K562 (cell line): ENCODE results near the gene SLC9A1. TPM values are rescaled to one million over a fixed set of nuclear protein-coding genes. Genes with fewer than 3 reads are reported as not detected.

ENCODE experiments used
- AFF4 ChIP-seq: sonication (generic); formaldehyde crosslinking; IDR thresholded peaks from 2 replicates; pipeline ENCODE4 v1.8.0; 2023; ENCODE audit warnings: mild to moderate bottlenecking, missing genetic modification reagents
- CCAR2 ChIP-seq: fragments of 200-400 bp; formaldehyde crosslinking; IDR thresholded peaks from 2 replicates; pipeline ENCODE4 v1.6.1; 2017; ENCODE audit warnings: mild to moderate bottlenecking, low read depth, low read length
- ETV1 ChIP-seq: fragments of 450-650 bp; conservative IDR thresholded peaks from 2 replicates; pipeline ENCODE4 v1.6.1; 2016; ENCODE audit warnings: missing genetic modification characterization, control low read depth, low read depth, missing compliant biosample characterization
- ETV5 ChIP-seq: sonication (generic); formaldehyde crosslinking; IDR thresholded peaks from 2 replicates; pipeline ENCODE4 v1.4.0; 2020; ENCODE audit warnings: low read depth, mild to moderate bottlenecking, missing genetic modification reagents
- KLF1 ChIP-seq: fragments of 450-650 bp; IDR thresholded peaks from 2 replicates; pipeline ENCODE4 v1.6.1; 2016; ENCODE audit warnings: missing genetic modification characterization, missing compliant biosample characterization
- MAFK ChIP-seq: IDR thresholded peaks from 2 replicates; pipeline ENCODE4 v1.6.1; 2011; ENCODE audit warnings: low read length, improper control_type of control experiment
- NUFIP1 ChIP-seq: fragments of 450-650 bp; IDR thresholded peaks from 2 replicates; pipeline ENCODE4 v1.6.1; 2018; ENCODE audit not compliant: partially characterized antibody
- RFX7 ChIP-seq: fragments of 250-450 bp; sonication (Bioruptor Pico); IDR thresholded peaks from 2 replicates; pipeline ENCODE4 v1.5.1; 2021; ENCODE audit warnings: mild to moderate bottlenecking
- SRF ChIP-seq, 2 experiments: fragments of 250-450, 450-650 bp in 1 of 2; sonication (Bioruptor Pico) in 1 of 2; sonication (generic) in 1 of 2; formaldehyde crosslinking; IDR thresholded peaks; 2 replicates each; pipeline versions ENCODE4 v1.5.0 to v1.5.1; 2020 to 2022; ENCODE audit warnings: mild to moderate bottlenecking in 1 of 2, missing genetic modification reagents in 1 of 2
- TEAD1 ChIP-seq, 2 experiments: fragments of 450-650 bp in 1 of 2; sonication (generic) in 1 of 2; formaldehyde crosslinking; IDR thresholded peaks; 2 replicates each; pipeline versions ENCODE4 v1.4.0 to v1.8.0; 2020 to 2022; ENCODE audit warnings: mild to moderate bottlenecking in 2 of 2, missing genetic modification reagents in 1 of 2
- THAP12 ChIP-seq: fragments of 250-450 bp; sonication (Bioruptor Pico); IDR thresholded peaks from 2 replicates; pipeline ENCODE4 v1.9.0; 2021; ENCODE audit warnings: mild to moderate bottlenecking, inconsistent platforms
- VEZF1 ChIP-seq: fragments of 200-800 bp; sonication (Bioruptor generic); IDR thresholded peaks from 2 replicates; pipeline ENCODE4 v1.6.1; 2017; ENCODE audit warnings: missing genetic modification characterization, missing compliant biosample characterization
- ZFPM2 ChIP-seq: fragments of 250-450 bp; sonication (Bioruptor Pico); IDR thresholded peaks from 2 replicates; pipeline ENCODE4 v1.5.1; 2022; ENCODE audit warnings: mild to moderate bottlenecking
- ZNF41 ChIP-seq: fragments of 250-450 bp; sonication (Bioruptor Pico); conservative IDR thresholded peaks from 2 replicates; pipeline ENCODE4 v1.4.0; 2020; ENCODE audit warnings: mild to moderate bottlenecking
- ZNF561 ChIP-seq: fragments of 450-650 bp; formaldehyde crosslinking; conservative IDR thresholded peaks from 2 replicates; pipeline ENCODE4 v1.4.0; 2020; ENCODE audit warnings: mild to moderate bottlenecking, moderate library complexity
- polyA plus RNA-seq, 8 experiments: library from polyadenylated mRNA; depleted of rRNA in 4 of 8; stranded (reverse) in 5 of 8; unstranded in 3 of 8; fragments of >200 nt; fragmentation: Nextera tagmentation in 2 of 8; fragmentation: Illumina TruSeq in 1 of 8; extraction: Ambion mirVana in 2 of 8; extraction: Trizol in 1 of 8; gene quantifications; 2 replicates each; pipeline versions ENCODE4 v1.2.1 to v1.2.3, GENCODE V29; 2011 to 2014; ENCODE audit warnings: inconsistent platforms in 1 of 8, missing spikeins in 1 of 8
- total RNA-seq, 7 experiments: library from RNA; depleted of rRNA in 6 of 7; stranded (reverse); fragments of >200 nt in 6 of 7; fragmentation: Illumina TruSeq in 2 of 7; extraction: Trizol in 2 of 7; gene quantifications; 2 replicates each; pipeline versions ENCODE4 v1.2.1 to v1.2.3, GENCODE V29; 2011 to 2021; ENCODE audit warnings: low replicate concordance in 1 of 7
- TF ChIP-seq, protein P1 (sequence below), 2 experiments: fragments of 450-650 bp; IDR thresholded peaks; 2 replicates each; pipeline ENCODE4 v1.6.1; 2018; ENCODE audit warnings: mild to moderate bottlenecking in 2 of 2, low read depth in 1 of 2; ENCODE audit not compliant: partially characterized antibody in 2 of 2

The SLC9A1 gene
- total and polyA plus RNA-seq, 9 of the 15 experiments (the other 6 are each of a cell fraction or from before 2014, with no cell fraction given) = 0.59 to 14.4 (median 2.0) TPM

- TF ChIP-seq THAP12 (CRISPR knock-in tag) (no peak), MAFK (peak; percentile 36; the same call in 1 of the 2 replicates), ETV5 (CRISPR knock-in tag) (peak; percentile 68), NUFIP1 (no peak), RFX7 (no peak), ZNF41 (CRISPR knock-in tag) (no peak), ZNF561 (CRISPR knock-in tag) (no peak), SRF (CRISPR knock-in tag; IDR thresholded peaks at IDR 0.05) (peak in 1 of 2 experiments; percentile 78; a peak in 1 of 4 replicates), ZFPM2 (CRISPR knock-in tag) (no peak), KLF1 (peak; percentile 68; the same call in 1 of the 2 replicates), CCAR2 (no peak), ETV1 (peak; percentile 46; the same call in 1 of the 2 replicates), TEAD1 (CRISPR knock-in tag; IDR thresholded peaks at IDR 0.05) (peak in 1 of 2 experiments; percentile 50; a peak in 1 of 4 replicates), AFF4 (CRISPR knock-in tag) (no peak), VEZF1 (CRISPR knock-in tag) (peak; percentile 77)
- TF ChIP-seq, protein P1, sequence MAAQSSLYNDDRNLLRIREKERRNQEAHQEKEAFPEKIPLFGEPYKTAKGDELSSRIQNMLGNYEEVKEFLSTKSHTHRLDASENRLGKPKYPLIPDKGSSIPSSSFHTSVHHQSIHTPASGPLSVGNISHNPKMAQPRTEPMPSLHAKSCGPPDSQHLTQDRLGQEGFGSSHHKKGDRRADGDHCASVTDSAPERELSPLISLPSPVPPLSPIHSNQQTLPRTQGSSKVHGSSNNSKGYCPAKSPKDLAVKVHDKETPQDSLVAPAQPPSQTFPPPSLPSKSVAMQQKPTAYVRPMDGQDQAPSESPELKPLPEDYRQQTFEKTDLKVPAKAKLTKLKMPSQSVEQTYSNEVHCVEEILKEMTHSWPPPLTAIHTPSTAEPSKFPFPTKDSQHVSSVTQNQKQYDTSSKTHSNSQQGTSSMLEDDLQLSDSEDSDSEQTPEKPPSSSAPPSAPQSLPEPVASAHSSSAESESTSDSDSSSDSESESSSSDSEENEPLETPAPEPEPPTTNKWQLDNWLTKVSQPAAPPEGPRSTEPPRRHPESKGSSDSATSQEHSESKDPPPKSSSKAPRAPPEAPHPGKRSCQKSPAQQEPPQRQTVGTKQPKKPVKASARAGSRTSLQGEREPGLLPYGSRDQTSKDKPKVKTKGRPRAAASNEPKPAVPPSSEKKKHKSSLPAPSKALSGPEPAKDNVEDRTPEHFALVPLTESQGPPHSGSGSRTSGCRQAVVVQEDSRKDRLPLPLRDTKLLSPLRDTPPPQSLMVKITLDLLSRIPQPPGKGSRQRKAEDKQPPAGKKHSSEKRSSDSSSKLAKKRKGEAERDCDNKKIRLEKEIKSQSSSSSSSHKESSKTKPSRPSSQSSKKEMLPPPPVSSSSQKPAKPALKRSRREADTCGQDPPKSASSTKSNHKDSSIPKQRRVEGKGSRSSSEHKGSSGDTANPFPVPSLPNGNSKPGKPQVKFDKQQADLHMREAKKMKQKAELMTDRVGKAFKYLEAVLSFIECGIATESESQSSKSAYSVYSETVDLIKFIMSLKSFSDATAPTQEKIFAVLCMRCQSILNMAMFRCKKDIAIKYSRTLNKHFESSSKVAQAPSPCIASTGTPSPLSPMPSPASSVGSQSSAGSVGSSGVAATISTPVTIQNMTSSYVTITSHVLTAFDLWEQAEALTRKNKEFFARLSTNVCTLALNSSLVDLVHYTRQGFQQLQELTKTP (IDR thresholded peaks at IDR 0.05; ENCODE audit: low read depth in 1 of 2, partially characterized antibody in 2 of 2) = peak in 1 of 2 experiments; percentile 68
These were observed 80.6 kb downstream of the SLC9A1 start (continued) for GRCh38 chr1:27074175-27074780.
